ENCODE results near the gene CACNA2D3.

- TF ChIP-seq, protein P1, sequence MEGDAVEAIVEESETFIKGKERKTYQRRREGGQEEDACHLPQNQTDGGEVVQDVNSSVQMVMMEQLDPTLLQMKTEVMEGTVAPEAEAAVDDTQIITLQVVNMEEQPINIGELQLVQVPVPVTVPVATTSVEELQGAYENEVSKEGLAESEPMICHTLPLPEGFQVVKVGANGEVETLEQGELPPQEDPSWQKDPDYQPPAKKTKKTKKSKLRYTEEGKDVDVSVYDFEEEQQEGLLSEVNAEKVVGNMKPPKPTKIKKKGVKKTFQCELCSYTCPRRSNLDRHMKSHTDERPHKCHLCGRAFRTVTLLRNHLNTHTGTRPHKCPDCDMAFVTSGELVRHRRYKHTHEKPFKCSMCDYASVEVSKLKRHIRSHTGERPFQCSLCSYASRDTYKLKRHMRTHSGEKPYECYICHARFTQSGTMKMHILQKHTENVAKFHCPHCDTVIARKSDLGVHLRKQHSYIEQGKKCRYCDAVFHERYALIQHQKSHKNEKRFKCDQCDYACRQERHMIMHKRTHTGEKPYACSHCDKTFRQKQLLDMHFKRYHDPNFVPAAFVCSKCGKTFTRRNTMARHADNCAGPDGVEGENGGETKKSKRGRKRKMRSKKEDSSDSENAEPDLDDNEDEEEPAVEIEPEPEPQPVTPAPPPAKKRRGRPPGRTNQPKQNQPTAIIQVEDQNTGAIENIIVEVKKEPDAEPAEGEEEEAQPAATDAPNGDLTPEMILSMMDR (conservative IDR thresholded peaks at IDR 0.05; ENCODE audit: low read depth, low read length), result no peak
- TF ChIP-seq EZH2 (IDR thresholded peaks at IDR 0.05; ENCODE audit: low read length, unreplicated experiment), result no peak
These were observed 583.4 kb downstream of the CACNA2D3 start for GRCh38 chr3:54705730-54706129.
